GM06990 (cell line): ENCODE measurements around the gene USP8.

Experiments
- DNase-seq: peaks from one replicate; pipeline ENCODE4 v3.0.0-alpha.2; 2011; ENCODE audit not compliant: insufficient read length; ENCODE audit errors: extremely low read depth
- H3K27me3 ChIP-seq: replicated peaks from 2 replicates; pipeline ENCODE4 v1.6.0; 2011; ENCODE audit warnings: low read length; ENCODE audit not compliant: control insufficient read depth, insufficient read depth
- H3K36me3 ChIP-seq: 2 replicates; pipeline ENCODE4 v1.5.1; 2011; ENCODE audit warnings: low read length; ENCODE audit not compliant: control insufficient read depth, insufficient read depth
- H3K4me3 ChIP-seq: replicated peaks from 2 replicates; pipeline ENCODE4 v1.5.1; 2011; ENCODE audit warnings: low read depth, mild to moderate bottlenecking, control low read depth, low read length
- TF ChIP-seq, protein P1 (sequence below): IDR thresholded peaks from 2 replicates; pipeline ENCODE4 v1.5.1; 2011; ENCODE audit warnings: low read length, control low read depth, mild to moderate bottlenecking, inconsistent platforms; ENCODE audit not compliant: insufficient read depth, poor library complexity, severe bottlenecking

USP8 gene

DNA sequence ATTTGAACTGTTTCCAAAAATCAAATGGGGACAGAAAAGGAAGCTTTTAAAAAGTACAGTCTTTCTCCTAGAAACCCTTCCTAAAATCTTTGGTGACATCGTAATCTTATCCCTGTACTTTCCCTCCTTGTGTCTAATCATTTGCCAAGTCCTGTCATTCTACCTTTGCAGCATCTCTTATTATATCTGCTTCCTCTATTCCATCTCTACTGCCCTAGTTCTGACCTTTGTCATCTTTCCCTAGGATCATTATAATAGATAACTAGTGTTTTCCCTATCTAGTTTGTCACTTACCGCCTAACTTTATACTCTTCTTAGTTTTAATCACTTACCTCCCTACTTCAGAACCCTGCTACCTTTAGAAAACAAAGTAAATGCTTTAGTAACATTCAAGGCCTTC is 11.6 kb downstream of the USP8 start:
- DNase-seq = no peak
- TF ChIP-seq, protein P1, sequence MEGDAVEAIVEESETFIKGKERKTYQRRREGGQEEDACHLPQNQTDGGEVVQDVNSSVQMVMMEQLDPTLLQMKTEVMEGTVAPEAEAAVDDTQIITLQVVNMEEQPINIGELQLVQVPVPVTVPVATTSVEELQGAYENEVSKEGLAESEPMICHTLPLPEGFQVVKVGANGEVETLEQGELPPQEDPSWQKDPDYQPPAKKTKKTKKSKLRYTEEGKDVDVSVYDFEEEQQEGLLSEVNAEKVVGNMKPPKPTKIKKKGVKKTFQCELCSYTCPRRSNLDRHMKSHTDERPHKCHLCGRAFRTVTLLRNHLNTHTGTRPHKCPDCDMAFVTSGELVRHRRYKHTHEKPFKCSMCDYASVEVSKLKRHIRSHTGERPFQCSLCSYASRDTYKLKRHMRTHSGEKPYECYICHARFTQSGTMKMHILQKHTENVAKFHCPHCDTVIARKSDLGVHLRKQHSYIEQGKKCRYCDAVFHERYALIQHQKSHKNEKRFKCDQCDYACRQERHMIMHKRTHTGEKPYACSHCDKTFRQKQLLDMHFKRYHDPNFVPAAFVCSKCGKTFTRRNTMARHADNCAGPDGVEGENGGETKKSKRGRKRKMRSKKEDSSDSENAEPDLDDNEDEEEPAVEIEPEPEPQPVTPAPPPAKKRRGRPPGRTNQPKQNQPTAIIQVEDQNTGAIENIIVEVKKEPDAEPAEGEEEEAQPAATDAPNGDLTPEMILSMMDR = no peak
- Histone ChIP-seq H3K27me3 (no peaks in the 10 kb centered on the region), H3K4me3 (no peak overlapping the region), H3K36me3 (peaks cover 5% of the 10 kb centered on the region; the same call in 1 of the 2 replicates)

DNA sequence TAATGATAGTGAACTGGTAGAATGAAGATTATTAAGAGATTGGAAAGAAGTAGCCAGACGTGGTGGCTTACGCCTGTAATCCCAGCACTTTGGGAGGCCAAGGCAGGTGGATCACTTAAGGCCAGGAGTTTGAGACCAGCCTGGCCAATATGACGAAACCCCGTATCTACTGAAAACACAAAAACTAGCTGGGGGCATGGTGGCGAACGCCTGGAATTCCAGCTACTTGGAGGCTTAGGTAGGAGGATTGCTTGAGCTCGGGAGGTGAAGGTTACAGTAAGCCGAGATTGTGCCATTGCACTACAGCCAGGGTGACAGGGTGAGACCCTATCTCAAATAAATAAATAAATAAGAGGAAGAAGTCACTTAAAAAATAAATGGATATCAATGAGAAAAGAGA is 14.0 kb downstream of the USP8 start:
- peaks cover 3% of the 10 kb centered on the region for H3K36me3 ChIP-seq
- no peak for DNase-seq
- no peaks in the 10 kb centered on the region for H3K27me3 ChIP-seq
- TF ChIP-seq, protein P1 = no peak
- H3K4me3 ChIP-seq = no peak overlapping the region

DNA sequence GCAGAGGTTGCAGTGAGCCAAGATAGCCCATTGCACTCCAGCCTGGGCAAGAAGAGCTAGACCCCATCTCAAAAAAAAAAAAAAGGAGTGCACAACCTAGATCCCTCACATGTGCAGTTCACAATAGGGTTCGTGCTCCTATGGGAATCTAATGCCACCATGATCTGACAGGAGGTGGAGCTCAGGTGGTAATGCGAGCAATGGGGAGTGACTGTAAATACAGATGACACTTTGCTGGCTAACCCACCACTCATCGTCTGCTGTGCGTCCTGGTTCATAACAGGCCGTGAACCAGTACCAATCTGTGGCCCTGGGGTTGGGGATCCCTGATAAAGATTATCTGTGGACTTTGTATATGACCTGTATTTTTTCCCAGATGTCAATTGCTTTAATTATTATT is 16.7 kb downstream of the USP8 start:
- peaks cover 3% of the 10 kb centered on the region for H3K36me3 ChIP-seq

DNA sequence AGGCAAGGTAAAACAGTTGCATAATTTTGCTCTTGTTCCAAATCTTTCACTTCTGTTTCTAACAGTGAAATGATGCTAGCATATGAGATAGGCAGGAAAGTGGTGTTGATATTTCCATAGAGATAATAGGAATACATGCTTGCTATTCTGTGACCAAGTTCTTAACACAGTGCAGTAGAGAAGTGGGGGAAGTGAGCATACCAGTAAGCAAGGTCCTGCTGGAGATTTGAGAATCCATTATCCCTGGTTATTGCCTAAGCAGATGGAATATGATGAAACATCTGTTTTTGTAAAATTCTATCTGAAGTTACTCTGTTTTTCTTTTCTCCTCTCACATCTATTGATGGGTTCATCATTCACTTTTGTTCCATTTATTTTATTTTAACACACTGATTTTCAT is 28.7 kb downstream of the USP8 start:
- no peaks in the 10 kb centered on the region; the same call in none of the 2 replicates for H3K36me3 ChIP-seq
- no peak for DNase-seq
- no peak overlapping the region for H3K4me3 ChIP-seq
- TF ChIP-seq, protein P1 = no peak
- no peaks in the 10 kb centered on the region for H3K27me3 ChIP-seq

More for the DNA sequence above, 16.7 kb downstream of the USP8 start:
- no peak for DNase-seq
- Histone ChIP-seq H3K4me3 (no peak overlapping the region), H3K27me3 (no peaks in the 10 kb centered on the region)
- TF ChIP-seq, protein P1 = no peak

DNA sequence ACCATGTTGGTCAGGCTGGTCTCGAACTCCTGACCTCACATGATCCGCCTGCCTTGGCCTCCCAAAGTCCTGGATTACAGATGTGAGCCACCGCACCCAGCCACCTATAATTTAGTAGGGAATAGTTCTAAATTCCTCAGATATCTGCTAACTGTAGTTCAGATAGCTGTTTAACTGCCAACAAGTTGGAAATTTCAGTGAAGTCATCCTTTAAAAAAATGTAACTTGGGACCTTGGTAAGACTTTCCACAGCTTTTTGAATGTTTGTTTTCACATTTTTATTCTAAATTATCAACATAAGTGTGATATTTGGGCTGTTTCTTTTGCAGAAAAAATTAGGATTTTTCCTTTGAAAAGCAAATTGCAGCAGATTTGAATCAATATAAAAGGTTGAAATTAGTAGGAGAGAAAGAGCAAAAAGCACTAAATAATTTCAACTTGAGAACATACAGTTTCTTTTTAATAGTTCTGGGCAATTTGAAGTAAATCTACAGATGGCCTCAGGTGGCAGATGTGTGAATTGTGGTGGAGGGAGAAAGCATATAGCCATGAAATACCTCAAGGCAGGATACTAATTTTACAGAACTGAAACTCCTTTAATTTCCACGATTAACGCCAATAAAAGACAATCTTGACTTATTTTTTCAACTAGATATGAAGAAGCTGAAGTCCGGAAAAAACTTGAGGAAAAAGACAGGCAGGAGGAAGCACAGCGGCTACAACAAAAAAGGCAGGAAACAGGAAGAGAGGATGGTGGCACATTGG is 34.3 kb downstream of the USP8 start:
- no peak overlapping the region for H3K4me3 ChIP-seq
- peaks cover 4% of the 10 kb centered on the region for H3K36me3 ChIP-seq
- TF ChIP-seq, protein P1 = no peak
- no peaks in the 10 kb centered on the region for H3K27me3 ChIP-seq
- no peak for DNase-seq
